ENCODE data around the gene NFKBIZ.

- TF ChIP-seq POLR2A (IDR thresholded peaks at IDR 0.05), result no peak
- no peak for TF ChIP-seq CTCF (IDR thresholded peaks at IDR 0.05)
Observed at GRCh38 chr3:101878589-101878988, 29.3 kb downstream of the NFKBIZ start.

Data from thyroid gland (tissue), 4 donors.